ENCODE results near the gene EML1. TPM values are rescaled to one million over a fixed set of nuclear protein-coding genes. Genes with fewer than 3 reads are reported as not detected.

EML1 gene
- total and polyA plus RNA-seq, 7 donors: 3.9 to 148 (median 91.5) TPM

GRCh38 chr14:99850709-99851108, 57.5 kb downstream of the EML1 start:
- Histone ChIP-seq H3K9me3 (peaks cover 0 to 3% (median 0%) of the 10 kb centered on the region in 4 donors), H3K4me3 (no peak overlapping the region), H3K27me3 (no peaks in the 10 kb centered on the region), H3K4me1 (peaks cover 0 to 9% (median 2%) of the 10 kb centered on the region in 4 donors), H3K27ac (no peak overlapping the region), H3K36me3 (peaks cover 0 to 14% (median 3%) of the 10 kb centered on the region in 4 donors)
- intact Hi-C loops (cut with DNase I): no loop called here
- DNase-seq: peak; percentile 69
- TF ChIP-seq POLR2A (IDR thresholded peaks at IDR 0.05) (no peak), POLR2AphosphoS5 (IDR thresholded peaks at IDR 0.05) (peak in 2 of 4 donors; percentile 12 to 21), EP300 (IDR thresholded peaks at IDR 0.05) (no peak), CTCF (IDR thresholded peaks at IDR 0.05) (no peak)
- 69 to 77% methylated on average over 10 of the region's 10 CpGs for WGBS, 2 donors

GRCh38 chr14:99852578-99852977, 59.4 kb downstream of the EML1 start:
- H3K4me1 ChIP-seq: peaks cover 0 to 9% (median 2%) of the 10 kb centered on the region in 4 donors
- no peak for DNase-seq
- H3K36me3 ChIP-seq: peaks cover 0 to 14% (median 3%) of the 10 kb centered on the region in 4 donors
- no peaks in the 10 kb centered on the region for H3K9me3 ChIP-seq
- no peaks in the 10 kb centered on the region for H3K27me3 ChIP-seq
- intact Hi-C loops (cut with DNase I): no loop called here
- 66 to 69% methylated on average over 4 of the region's 4 CpGs for WGBS, 2 donors
- H3K4me3 ChIP-seq: no peak overlapping the region
- no peak overlapping the region for H3K27ac ChIP-seq
- TF ChIP-seq CTCF (IDR thresholded peaks at IDR 0.05) (no peak), EP300 (IDR thresholded peaks at IDR 0.05) (no peak), POLR2A (IDR thresholded peaks at IDR 0.05) (no peak), POLR2AphosphoS5 (IDR thresholded peaks at IDR 0.05) (no peak)

GRCh38 chr14:99853206-99853605, 60.0 kb downstream of the EML1 start:
- DNase-seq: no peak
- intact Hi-C loops (cut with DNase I): no loop called here
- TF ChIP-seq POLR2A (IDR thresholded peaks at IDR 0.05) (no peak), POLR2AphosphoS5 (IDR thresholded peaks at IDR 0.05) (no peak), CTCF (IDR thresholded peaks at IDR 0.05) (no peak), EP300 (IDR thresholded peaks at IDR 0.05) (no peak)
- Histone ChIP-seq H3K9me3 (no peaks in the 10 kb centered on the region), H3K27ac (no peak overlapping the region), H3K27me3 (no peaks in the 10 kb centered on the region), H3K4me3 (no peak overlapping the region), H3K36me3 (peaks cover 0 to 14% (median 3%) of the 10 kb centered on the region in 4 donors), H3K4me1 (peaks cover 0 to 9% (median 2%) of the 10 kb centered on the region in 4 donors)
- WGBS, 2 donors: 20 to 33% methylated on average over 5 of the region's 5 CpGs

GRCh38 chr14:99854831-99855230, 61.6 kb downstream of the EML1 start:
- 83 to 91% methylated on average over 5 of the region's 5 CpGs for WGBS, 2 donors
- H3K27me3 ChIP-seq: no peaks in the 10 kb centered on the region
- H3K27ac ChIP-seq: no peak overlapping the region
- no peaks in the 10 kb centered on the region for H3K9me3 ChIP-seq
- H3K4me3 ChIP-seq: no peak overlapping the region
- DNase-seq: no peak
- intact Hi-C loops (cut with DNase I): no loop called here
- H3K36me3 ChIP-seq: peaks cover 0 to 14% (median 3%) of the 10 kb centered on the region in 4 donors
- H3K4me1 ChIP-seq: peaks cover 0 to 11% (median 2%) of the 10 kb centered on the region in 4 donors
- no peak for TF ChIP-seq EP300 (IDR thresholded peaks at IDR 0.05)
- no peak for TF ChIP-seq CTCF (IDR thresholded peaks at IDR 0.05)
- TF ChIP-seq POLR2AphosphoS5 (IDR thresholded peaks at IDR 0.05): no peak
- TF ChIP-seq POLR2A (IDR thresholded peaks at IDR 0.05): no peak

- Histone ChIP-seq H3K9me3 (no peaks in the 10 kb centered on the region), H3K4me1 (peaks cover 0 to 13% (median 2%) of the 10 kb centered on the region in 4 donors), H3K36me3 (peaks cover 0 to 14% (median 3%) of the 10 kb centered on the region in 4 donors), H3K27me3 (no peaks in the 10 kb centered on the region), H3K27ac (no peak overlapping the region), H3K4me3 (no peak overlapping the region)
- no peak for DNase-seq
- TF ChIP-seq CTCF (IDR thresholded peaks at IDR 0.05) (no peak), EP300 (IDR thresholded peaks at IDR 0.05) (no peak), POLR2AphosphoS5 (IDR thresholded peaks at IDR 0.05) (no peak), POLR2A (IDR thresholded peaks at IDR 0.05) (no peak)
- intact Hi-C loops (cut with DNase I): no loop called here
These were observed 62.1 kb downstream of the EML1 start for GRCh38 chr14:99855271-99855670.
